Measurements from ENCODE around the gene CHCHD3. TPM values are rescaled to one million over a fixed set of nuclear protein-coding genes. Genes with fewer than 3 reads are reported as not detected.
A peak's percentile ranks its signal among the peaks of the same experiment; 100 is the strongest.
"Not testable (repeated sequence)": the region's sequence is repeated elsewhere in the genome, so short reads cannot be mapped to it uniquely, and the experiment has no call there.

The CHCHD3 gene
- total RNA-seq, 2 donors from 2014 or later: 29.8 to 33.0 TPM

- H3K9me3 ChIP-seq (ENCODE audit: control insufficient read depth, low read length, poor library complexity, severe bottlenecking): no peaks in the 10 kb centered on the region
- Mint-ChIP-seq H3K4me1 (peaks cover 5% of the 10 kb centered on the region), H3K36me3 (ENCODE audit: low read depth) (no peaks in the 10 kb centered on the region), H3K27me3 (no peaks in the 10 kb centered on the region), H3K27ac (no peak overlapping the region), H3K4me3 (no peak overlapping the region)
- no peak for DNase-seq
- ATAC-seq: no peak
These were observed 175.6 kb downstream of the CHCHD3 start for GRCh38 chr7:132906193-132906835.

GRCh38 chr7:132905136-132905535 is 176.8 kb downstream of the CHCHD3 start:
- DNase-seq, H3K4me3 Mint-ChIP-seq: not testable (repeated sequence)

GRCh38 chr7:132904209-132904608 is 177.7 kb downstream of the CHCHD3 start:
- H3K4me1 Mint-ChIP-seq: peaks cover 5% of the 10 kb centered on the region
- ATAC-seq (no peak), DNase-seq (no peak)
- no peak overlapping the region for H3K27ac Mint-ChIP-seq
- no peaks in the 10 kb centered on the region for H3K36me3 Mint-ChIP-seq (ENCODE audit: low read depth)
- no peaks in the 10 kb centered on the region for H3K9me3 ChIP-seq (ENCODE audit: control insufficient read depth, low read length, poor library complexity, severe bottlenecking)
- H3K4me3 Mint-ChIP-seq: no peak overlapping the region
- no peaks in the 10 kb centered on the region for H3K27me3 Mint-ChIP-seq

More at GRCh38 chr7:132905136-132905535, 176.8 kb downstream of the CHCHD3 start:
- H3K4me1 Mint-ChIP-seq; H3K9me3 ChIP-seq (ENCODE audit: control insufficient read depth, low read length, poor library complexity, severe bottlenecking); H3K27ac Mint-ChIP-seq; ATAC-seq; H3K27me3 Mint-ChIP-seq; H3K36me3 Mint-ChIP-seq (ENCODE audit: low read depth): not testable (repeated sequence)

GRCh38 chr7:132902294-132902693 is 179.6 kb downstream of the CHCHD3 start:
- not testable (repeated sequence) for H3K4me3 Mint-ChIP-seq; H3K36me3 Mint-ChIP-seq (ENCODE audit: low read depth); H3K9me3 ChIP-seq (ENCODE audit: control insufficient read depth, low read length, poor library complexity, severe bottlenecking); H3K4me1 Mint-ChIP-seq; DNase-seq; H3K27ac Mint-ChIP-seq; H3K27me3 Mint-ChIP-seq; ATAC-seq

- no peak overlapping the region for H3K27ac Mint-ChIP-seq
- peaks cover 5% of the 10 kb centered on the region for H3K4me1 Mint-ChIP-seq
- DNase-seq (no peak), ATAC-seq (no peak)
- H3K27me3 Mint-ChIP-seq: no peaks in the 10 kb centered on the region
- no peaks in the 10 kb centered on the region for H3K9me3 ChIP-seq (ENCODE audit: control insufficient read depth, low read length, poor library complexity, severe bottlenecking)
- no peak overlapping the region for H3K4me3 Mint-ChIP-seq
- peaks cover 2% of the 10 kb centered on the region for H3K36me3 Mint-ChIP-seq (ENCODE audit: low read depth)
These were observed 180.6 kb downstream of the CHCHD3 start for GRCh38 chr7:132901241-132901640.

- H3K9me3 ChIP-seq (ENCODE audit: control insufficient read depth, low read length, poor library complexity, severe bottlenecking): no peaks in the 10 kb centered on the region
- H3K36me3 Mint-ChIP-seq (ENCODE audit: low read depth): peaks cover 2% of the 10 kb centered on the region
- peaks cover 5% of the 10 kb centered on the region for H3K4me1 Mint-ChIP-seq
- no peaks in the 10 kb centered on the region for H3K27me3 Mint-ChIP-seq
- no peak overlapping the region for H3K4me3 Mint-ChIP-seq
- no peak for ATAC-seq
- H3K27ac Mint-ChIP-seq: no peak overlapping the region
- DNase-seq: no peak
These were observed 182.1 kb downstream of the CHCHD3 start for GRCh38 chr7:132899833-132900232.

GRCh38 chr7:132898641-132899175 is 183.2 kb downstream of the CHCHD3 start:
- not testable (repeated sequence) for H3K36me3 Mint-ChIP-seq (ENCODE audit: low read depth); H3K9me3 ChIP-seq (ENCODE audit: control insufficient read depth, low read length, poor library complexity, severe bottlenecking); ATAC-seq; DNase-seq; H3K4me3 Mint-ChIP-seq; H3K27me3 Mint-ChIP-seq; H3K4me1 Mint-ChIP-seq; H3K27ac Mint-ChIP-seq

- DNase-seq (no peak), ATAC-seq (no peak)
- no peaks in the 10 kb centered on the region for H3K27me3 Mint-ChIP-seq
- H3K4me1 Mint-ChIP-seq: peaks cover 5% of the 10 kb centered on the region
- no peak overlapping the region for H3K4me3 Mint-ChIP-seq
- H3K27ac Mint-ChIP-seq: no peak overlapping the region
- H3K36me3 Mint-ChIP-seq (ENCODE audit: low read depth): peaks cover 2% of the 10 kb centered on the region
- no peaks in the 10 kb centered on the region for H3K9me3 ChIP-seq (ENCODE audit: control insufficient read depth, low read length, poor library complexity, severe bottlenecking)
These were observed 184.7 kb downstream of the CHCHD3 start for GRCh38 chr7:132897093-132897687.

- ATAC-seq: no peak
- Mint-ChIP-seq H3K4me3 (no peak overlapping the region), H3K36me3 (ENCODE audit: low read depth) (peaks cover 2% of the 10 kb centered on the region), H3K27ac (no peak overlapping the region), H3K27me3 (no peaks in the 10 kb centered on the region), H3K4me1 (peaks cover 5% of the 10 kb centered on the region)
- DNase-seq: no peak
- H3K9me3 ChIP-seq (ENCODE audit: control insufficient read depth, low read length, poor library complexity, severe bottlenecking): no peaks in the 10 kb centered on the region
These were observed 186.7 kb downstream of the CHCHD3 start for GRCh38 chr7:132895231-132895630.

GRCh38 chr7:132893560-132893959 is 188.3 kb downstream of the CHCHD3 start:
- ATAC-seq: no peak
- no peak for DNase-seq
- H3K27me3 Mint-ChIP-seq: no peaks in the 10 kb centered on the region
- no peak overlapping the region for H3K27ac Mint-ChIP-seq
- no peaks in the 10 kb centered on the region for H3K9me3 ChIP-seq (ENCODE audit: control insufficient read depth, low read length, poor library complexity, severe bottlenecking)
- peaks cover 2% of the 10 kb centered on the region for H3K36me3 Mint-ChIP-seq (ENCODE audit: low read depth)
- H3K4me3 Mint-ChIP-seq: no peak overlapping the region
- peaks cover 8% of the 10 kb centered on the region for H3K4me1 Mint-ChIP-seq

GRCh38 chr7:132892744-132893143 is 189.1 kb downstream of the CHCHD3 start:
- not testable (repeated sequence) for DNase-seq; H3K4me1 Mint-ChIP-seq; H3K9me3 ChIP-seq (ENCODE audit: control insufficient read depth, low read length, poor library complexity, severe bottlenecking); ATAC-seq; H3K27ac Mint-ChIP-seq; H3K36me3 Mint-ChIP-seq (ENCODE audit: low read depth); H3K4me3 Mint-ChIP-seq; H3K27me3 Mint-ChIP-seq

- H3K36me3 Mint-ChIP-seq (ENCODE audit: low read depth): no peaks in the 10 kb centered on the region
- H3K4me3 Mint-ChIP-seq: no peak overlapping the region
- no peak for ATAC-seq
- H3K27me3 Mint-ChIP-seq: no peaks in the 10 kb centered on the region
- DNase-seq: no peak
- peaks cover 6% of the 10 kb centered on the region for H3K4me1 Mint-ChIP-seq
- H3K27ac Mint-ChIP-seq: no peak overlapping the region
- no peaks in the 10 kb centered on the region for H3K9me3 ChIP-seq (ENCODE audit: control insufficient read depth, low read length, poor library complexity, severe bottlenecking)
These were observed 190.3 kb downstream of the CHCHD3 start for GRCh38 chr7:132891554-132891953.

GRCh38 chr7:132882714-132883428 is 199.0 kb downstream of the CHCHD3 start:
- Mint-ChIP-seq H3K36me3 (ENCODE audit: low read depth) (peaks cover 3% of the 10 kb centered on the region), H3K27me3 (no peaks in the 10 kb centered on the region), H3K27ac (peak overlapping the region; percentile 19), H3K4me1 (peaks cover 21% of the 10 kb centered on the region), H3K4me3 (peak overlapping the region; percentile 34)
- no peaks in the 10 kb centered on the region for H3K9me3 ChIP-seq (ENCODE audit: control insufficient read depth, low read length, poor library complexity, severe bottlenecking)
- DNase-seq: no peak
- ATAC-seq: no peak
